ENCODE results near the gene OR10A7. TPM values are rescaled to one million over a fixed set of nuclear protein-coding genes. Genes with fewer than 3 reads are reported as not detected.
"Not testable (repeated sequence)": the region's sequence is repeated elsewhere in the genome, so short reads cannot be mapped to it uniquely, and the experiment has no call there.

Gene OR10A7
- total RNA-seq (not detected), polyA plus RNA-seq (not detected)
- long read RNA-seq, donor 1, result 0 reads
- long read RNA-seq, donor 2, result 0 reads
- long read RNA-seq, donor 3, result 0 reads

GRCh38 chr12:55220725-55221124, at the start of gene OR10A7:
Gene OR10A7, plus strand, starts transcription at chr12:55221025. Its CDS starts 0 bp downstream, at chr12:55221025.
- Histone ChIP-seq H3K4me1 (ENCODE audit: insufficient read depth) (no peaks in the 10 kb centered on the region), H3K9me3 (no peaks in the 10 kb centered on the region), H3K27ac (no peak within 1 kb of the TSS), H3K36me3 (no peaks in the 10 kb centered on the region), H3K4me3 (no peak within 1 kb of the TSS), H3K27me3 (no peaks in the 10 kb centered on the region)
- no peak for DNase-seq
- WGBS, 3 donors, result 77 to 83% (median 83%) methylated on average over 2 of the region's 2 CpGs
- no peak for TF ChIP-seq CTCF (IDR thresholded peaks at IDR 0.05)
- intact Hi-C loops (cut with DNase I), result no loop called here

- DNase-seq, result no peak
- WGBS, 3 donors, result 85 to 91% (median 88%) methylated on average over 2 of the region's 2 CpGs
- H3K27me3 ChIP-seq, result no peaks in the 10 kb centered on the region
- H3K4me3 ChIP-seq, result no peak overlapping the region
- no peaks in the 10 kb centered on the region for H3K4me1 ChIP-seq (ENCODE audit: insufficient read depth)
- no peaks in the 10 kb centered on the region for H3K36me3 ChIP-seq
- no peak for TF ChIP-seq CTCF (IDR thresholded peaks at IDR 0.05)
- no peak for TF ChIP-seq EP300 (IDR thresholded peaks at IDR 0.05)
- TF ChIP-seq POLR2A (IDR thresholded peaks at IDR 0.05), result no peak
- H3K9me3 ChIP-seq, result no peaks in the 10 kb centered on the region
- no peak overlapping the region for H3K27ac ChIP-seq
- intact Hi-C loops (cut with DNase I), result no loop called here
Observed at GRCh38 chr12:55171445-55171844, 49.4 kb upstream of the OR10A7 start.

GRCh38 chr12:55171846-55172245, 49.0 kb upstream of the OR10A7 start:
- H3K27ac ChIP-seq; H3K36me3 ChIP-seq; H3K27me3 ChIP-seq; DNase-seq; H3K9me3 ChIP-seq; intact Hi-C loops (cut with DNase I); H3K4me3 ChIP-seq; H3K4me1 ChIP-seq (ENCODE audit: insufficient read depth): not testable (repeated sequence)
- 64 to 77% (median 68%) methylated on average over 2 of the region's 2 CpGs for WGBS, 3 donors

GRCh38 chr12:55172686-55173085, 48.1 kb upstream of the OR10A7 start:
- intact Hi-C loops (cut with DNase I), result no loop called here
- WGBS, 3 donors, result 28 to 43% (median 31%) methylated on average over 1 of the region's 1 CpG
- Histone ChIP-seq H3K4me3 (no peak overlapping the region), H3K36me3 (no peaks in the 10 kb centered on the region), H3K27me3 (no peaks in the 10 kb centered on the region), H3K4me1 (ENCODE audit: insufficient read depth) (no peaks in the 10 kb centered on the region), H3K27ac (no peak overlapping the region), H3K9me3 (no peaks in the 10 kb centered on the region)
- no peak for DNase-seq
- no peak for TF ChIP-seq POLR2A (IDR thresholded peaks at IDR 0.05)
- no peak for TF ChIP-seq CTCF (IDR thresholded peaks at IDR 0.05)
- no peak for TF ChIP-seq EP300 (IDR thresholded peaks at IDR 0.05)

- no peak for TF ChIP-seq CTCF (IDR thresholded peaks at IDR 0.05)
- no peak for TF ChIP-seq POLR2A (IDR thresholded peaks at IDR 0.05)
- TF ChIP-seq EP300 (IDR thresholded peaks at IDR 0.05), result no peak
- 70 to 83% (median 82%) methylated on average over 2 of the region's 2 CpGs for WGBS, 3 donors
- no peaks in the 10 kb centered on the region for H3K27me3 ChIP-seq
- DNase-seq, result no peak
- no peaks in the 10 kb centered on the region for H3K9me3 ChIP-seq
- no peak overlapping the region for H3K4me3 ChIP-seq
- H3K4me1 ChIP-seq (ENCODE audit: insufficient read depth), result no peaks in the 10 kb centered on the region
- H3K36me3 ChIP-seq, result no peaks in the 10 kb centered on the region
- intact Hi-C loops (cut with DNase I), result no loop called here
- H3K27ac ChIP-seq, result no peak overlapping the region
Observed at GRCh38 chr12:55173456-55173855, 47.4 kb upstream of the OR10A7 start.
